HG02981 (cell line): ENCODE data around the gene PPP1R16B.
"Not testable (repeated sequence)": the region's sequence is repeated elsewhere in the genome, so short reads cannot be mapped to it uniquely, and the experiment has no call there.

Experiments used
- ATAC-seq: cut with Tn5 transposase; IDR thresholded peaks from one replicate; pipeline ENCODE4 v1.9.1; 2021; ENCODE audit warnings: mild to moderate bottlenecking, moderate library complexity; ENCODE audit not compliant: unreplicated experiment

PPP1R16B gene

GRCh38 chr20:38791291-38791690, 14.2 kb upstream of the PPP1R16B start:
- no peak for ATAC-seq

GRCh38 chr20:38791940-38792339, 13.6 kb upstream of the PPP1R16B start:
- ATAC-seq: no peak

- ATAC-seq: not testable (repeated sequence)
These were observed 11.4 kb upstream of the PPP1R16B start for GRCh38 chr20:38794057-38794456.

- ATAC-seq: no peak
These were observed 7.2 kb upstream of the PPP1R16B start for GRCh38 chr20:38798266-38798665.

GRCh38 chr20:38799203-38799602, 6.3 kb upstream of the PPP1R16B start:
- ATAC-seq: no peak

- ATAC-seq: no peak
These were observed 4.6 kb upstream of the PPP1R16B start for GRCh38 chr20:38800882-38801281.

- ATAC-seq: no peak
These were observed 1.3 kb upstream of the PPP1R16B start for GRCh38 chr20:38804221-38804620.

- peak; percentile 46 for ATAC-seq
These were observed 605 bp upstream of the PPP1R16B start for GRCh38 chr20:38804682-38805501.

GRCh38 chr20:38805958-38806854, 709 bp downstream of the PPP1R16B start:
- no peak for ATAC-seq

- no peak for ATAC-seq
These were observed 1.6 kb downstream of the PPP1R16B start for GRCh38 chr20:38806855-38807655.

- no peak for ATAC-seq
These were observed 4.4 kb downstream of the PPP1R16B start for GRCh38 chr20:38809942-38810341.

GRCh38 chr20:38810926-38811630, 5.6 kb downstream of the PPP1R16B start:
- ATAC-seq: no peak

GRCh38 chr20:38811769-38812168, 6.3 kb downstream of the PPP1R16B start:
- no peak for ATAC-seq

- no peak for ATAC-seq
These were observed 6.7 kb downstream of the PPP1R16B start for GRCh38 chr20:38812182-38812581.

- no peak for ATAC-seq
These were observed 7.4 kb downstream of the PPP1R16B start for GRCh38 chr20:38812709-38813573.

- not testable (repeated sequence) for ATAC-seq
These were observed 8.1 kb downstream of the PPP1R16B start for GRCh38 chr20:38813574-38813962.

GRCh38 chr20:38815446-38815845, 9.9 kb downstream of the PPP1R16B start:
- no peak for ATAC-seq

- ATAC-seq: no peak
These were observed 12.9 kb downstream of the PPP1R16B start for GRCh38 chr20:38818113-38819065.
